SK-MEL-5 (cell line): Measurements from ENCODE around the gene PCDHGA9. TPM values are rescaled to one million over a fixed set of nuclear protein-coding genes. Genes with fewer than 3 reads are reported as not detected.
"Not testable (repeated sequence)": the region's sequence is repeated elsewhere in the genome, so short reads cannot be mapped to it uniquely, and the experiment has no call there.

Experiments used
- DNase-seq: peaks from one replicate; pipeline ENCODE4 v3.0.0-alpha.2; 2016; ENCODE audit warnings: low read depth, low spot score
- in situ Hi-C: cut with HindIII; loops from 2 replicates; pipeline ENCODE4 v1.10.0; 2016; ENCODE audit warnings: low sequenced_read_pairs, high pct_unique_total_duplicates, low pct_unique_long_range_greater_than_20kb
- total RNA-seq: library from RNA; depleted of rRNA; stranded (reverse); fragments of >200 nt; shearing (Covaris generic); gene quantifications from 2 replicates; pipeline ENCODE4 v1.2.3, GENCODE V29; 2014

Gene PCDHGA9
- total RNA-seq, 1 experiment from 2014 or later = 0.03 TPM

DNA sequence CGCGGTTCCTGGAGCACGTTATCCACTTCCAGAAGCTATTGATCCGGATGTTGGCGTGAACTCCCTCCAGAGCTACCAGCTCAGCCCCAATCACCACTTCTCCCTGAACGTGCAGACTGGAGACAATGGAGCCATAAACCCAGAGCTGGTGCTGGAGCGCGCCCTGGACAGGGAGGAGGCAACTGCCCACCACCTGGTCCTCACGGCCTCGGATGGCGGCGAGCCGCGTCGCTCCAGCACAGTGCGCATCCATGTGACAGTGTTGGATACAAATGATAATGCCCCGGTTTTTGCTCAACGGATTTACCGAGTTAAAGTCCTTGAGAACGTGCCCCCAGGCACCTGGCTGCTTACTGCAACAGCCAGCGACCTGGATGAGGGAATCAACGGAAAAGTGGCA, 809 bp downstream of the PCDHGA9 start:
- no peak for DNase-seq
- in situ Hi-C loops = no loop called here

DNA sequence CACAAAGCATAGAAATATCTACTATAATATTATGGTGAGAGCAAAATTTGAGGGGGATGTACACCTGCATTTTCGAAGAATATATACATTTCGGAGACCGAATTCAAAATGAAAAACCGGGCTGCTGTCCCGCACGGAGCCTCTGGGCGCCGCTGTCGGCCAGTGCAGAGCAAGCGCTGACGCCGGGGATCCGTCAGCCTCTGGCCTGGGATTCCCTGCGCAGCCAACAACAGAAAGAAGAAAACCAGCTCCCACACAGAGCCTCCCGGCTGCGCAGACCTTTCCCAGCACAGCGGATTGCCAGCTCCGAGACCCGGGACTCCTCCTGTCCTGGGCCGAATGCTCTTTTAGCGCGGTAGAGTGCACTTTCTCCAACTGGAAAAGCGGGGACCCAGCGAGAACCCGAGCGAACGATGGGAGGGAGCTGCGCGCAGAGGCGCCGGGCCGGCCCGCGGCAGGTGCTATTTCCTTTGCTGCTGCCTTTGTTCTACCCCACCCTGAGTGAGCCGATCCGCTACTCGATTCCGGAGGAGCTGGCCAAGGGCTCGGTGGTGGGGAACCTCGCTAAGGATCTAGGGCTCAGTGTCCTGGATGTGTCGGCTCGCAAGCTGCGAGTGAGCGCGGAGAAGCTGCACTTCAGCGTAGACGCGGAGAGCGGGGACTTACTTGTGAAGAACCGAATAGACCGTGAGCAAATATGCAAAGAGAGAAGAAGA, 5.4 kb downstream of the PCDHGA9 start, which contains the start of gene PCDHGB6:
PCDHGB6 (plus strand) TSS at position 232 of the 716 bp plus-strand sequence; CDS start at position 414, 182 bp downstream.
- in situ Hi-C loops, DNase-seq: not testable (repeated sequence)

GRCh38 chr5:141409598-141410306, 7.2 kb downstream of the PCDHGA9 start:
- DNase-seq = no peak
- in situ Hi-C loops = no loop called here

GRCh38 chr5:141411575-141411974, 9.0 kb downstream of the PCDHGA9 start:
- in situ Hi-C loops = no loop called here

DNA sequence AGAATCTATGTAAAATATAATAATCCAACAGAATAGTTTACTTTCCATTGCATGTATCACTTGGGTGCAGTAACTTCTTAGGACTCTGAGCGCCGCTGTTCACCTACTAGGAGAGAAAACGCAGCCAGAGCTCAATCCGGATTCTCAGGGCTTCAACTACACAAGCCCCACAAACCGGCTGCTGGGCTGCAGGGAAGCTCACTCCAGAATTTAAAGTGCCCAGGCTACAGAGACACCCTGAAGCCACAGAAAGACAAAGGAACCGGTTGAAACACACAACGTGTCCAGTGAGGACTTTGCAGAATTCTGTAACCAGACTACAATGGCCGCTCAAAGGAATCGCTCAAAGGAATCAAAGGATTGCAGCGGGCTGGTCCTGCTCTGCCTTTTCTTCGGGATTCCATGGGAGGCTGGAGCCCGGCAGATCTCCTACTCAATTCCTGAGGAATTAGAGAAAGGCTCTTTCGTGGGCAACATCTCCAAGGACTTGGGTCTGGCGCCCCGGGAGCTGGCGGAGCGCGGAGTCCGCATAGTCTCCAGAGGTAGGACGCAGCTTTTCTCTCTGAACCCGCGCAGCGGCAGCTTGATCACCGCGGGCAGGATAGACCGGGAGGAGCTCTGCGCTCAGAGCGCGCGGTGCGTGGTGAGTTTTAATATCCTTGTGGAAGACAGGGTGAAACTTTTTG, 10.4 kb downstream of the PCDHGA9 start, which contains the start of gene PCDHGA10:
PCDHGA10 (plus strand) TSS at position 134 of the 686 bp plus-strand sequence; CDS start at position 323, 189 bp downstream.
- in situ Hi-C loops = no loop called here
- DNase-seq = peak; percentile 52

More at GRCh38 chr5:141411575-141411974, 9.0 kb downstream of the PCDHGA9 start:
- no peak for DNase-seq

DNA sequence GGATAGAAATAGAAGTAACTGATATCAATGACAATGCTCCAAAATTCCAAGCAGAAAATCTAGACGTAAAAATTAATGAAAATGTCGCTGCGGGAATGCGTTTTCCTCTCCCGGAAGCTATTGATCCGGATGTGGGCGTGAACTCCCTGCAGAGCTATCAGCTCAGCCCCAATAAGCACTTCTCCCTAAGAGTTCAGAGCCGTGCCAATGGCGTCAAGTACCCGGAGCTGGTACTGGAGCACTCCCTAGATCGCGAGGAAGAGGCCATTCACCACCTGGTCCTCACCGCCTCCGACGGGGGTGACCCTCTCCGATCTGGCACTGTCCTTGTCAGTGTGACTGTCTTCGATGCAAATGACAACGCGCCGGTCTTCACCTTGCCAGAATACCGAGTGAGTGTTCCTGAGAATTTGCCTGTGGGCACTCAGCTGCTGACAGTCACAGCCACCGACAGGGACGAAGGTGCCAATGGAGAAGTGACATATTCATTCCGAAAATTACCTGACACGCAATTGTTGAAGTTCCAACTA, 11.0 kb downstream of the PCDHGA9 start:
- no peak for DNase-seq
- in situ Hi-C loops = no loop called here

GRCh38 chr5:141414548-141415274, 12.1 kb downstream of the PCDHGA9 start:
- in situ Hi-C loops, DNase-seq: not testable (repeated sequence)

DNA sequence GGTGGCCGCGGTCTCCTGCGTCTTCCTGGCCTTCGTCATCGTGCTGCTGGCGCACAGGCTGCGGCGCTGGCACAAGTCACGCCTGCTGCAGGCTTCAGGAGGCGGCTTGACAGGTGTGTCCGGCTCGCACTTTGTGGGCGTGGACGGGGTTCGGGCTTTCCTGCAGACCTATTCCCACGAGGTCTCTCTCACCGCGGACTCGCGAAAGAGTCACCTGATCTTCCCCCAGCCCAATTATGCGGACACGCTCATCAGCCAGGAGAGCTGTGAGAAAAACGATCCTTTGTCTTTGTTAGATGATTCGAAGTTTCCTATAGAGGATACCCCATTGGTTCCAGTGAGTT, 12.7 kb downstream of the PCDHGA9 start:
- DNase-seq, in situ Hi-C loops: not testable (repeated sequence)

GRCh38 chr5:141417494-141418172, 15.1 kb downstream of the PCDHGA9 start, which contains the start of gene PCDHGB7:
PCDHGB7 (plus strand) TSS chr5:141417677; CDS start chr5:141417860, 183 bp downstream.
- peak; percentile 82 for DNase-seq
- in situ Hi-C loops = not testable (repeated sequence)

DNA sequence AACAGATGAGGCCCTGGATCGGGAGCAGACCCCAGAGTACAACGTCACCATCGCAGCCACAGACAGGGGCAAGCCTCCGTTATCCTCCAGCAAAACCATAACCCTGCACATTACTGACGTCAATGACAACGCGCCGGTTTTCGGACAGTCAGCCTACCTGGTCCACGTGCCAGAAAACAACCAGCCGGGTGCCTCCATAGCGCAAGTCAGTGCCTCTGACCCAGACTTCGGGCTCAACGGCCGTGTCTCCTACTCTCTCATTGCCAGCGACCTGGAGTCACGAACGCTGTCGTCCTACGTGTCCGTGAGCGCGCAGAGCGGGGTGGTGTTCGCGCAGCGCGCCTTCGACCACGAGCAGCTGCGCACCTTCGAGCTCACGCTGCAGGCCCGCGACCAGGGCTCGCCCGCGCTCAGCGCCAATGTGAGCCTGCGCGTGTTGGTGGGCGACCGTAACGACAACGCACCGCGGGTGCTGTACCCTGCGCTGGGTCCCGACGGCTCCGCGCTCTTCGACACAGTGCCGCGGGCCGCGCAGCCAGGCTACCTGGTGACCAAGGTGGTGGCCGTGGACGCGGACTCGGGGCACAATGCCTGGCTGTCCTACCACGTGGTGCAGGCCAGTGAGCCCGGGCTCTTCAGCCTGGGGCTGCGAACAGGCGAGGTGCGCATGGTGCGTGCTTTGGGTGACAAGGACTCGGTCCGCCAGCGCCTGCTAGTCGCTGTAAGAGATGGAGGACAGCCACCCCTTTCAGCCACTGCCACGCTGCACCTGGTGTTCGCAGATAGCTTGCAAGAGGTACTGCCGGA, 16.7 kb downstream of the PCDHGA9 start:
- DNase-seq = no peak
- in situ Hi-C loops = no loop called here

DNA sequence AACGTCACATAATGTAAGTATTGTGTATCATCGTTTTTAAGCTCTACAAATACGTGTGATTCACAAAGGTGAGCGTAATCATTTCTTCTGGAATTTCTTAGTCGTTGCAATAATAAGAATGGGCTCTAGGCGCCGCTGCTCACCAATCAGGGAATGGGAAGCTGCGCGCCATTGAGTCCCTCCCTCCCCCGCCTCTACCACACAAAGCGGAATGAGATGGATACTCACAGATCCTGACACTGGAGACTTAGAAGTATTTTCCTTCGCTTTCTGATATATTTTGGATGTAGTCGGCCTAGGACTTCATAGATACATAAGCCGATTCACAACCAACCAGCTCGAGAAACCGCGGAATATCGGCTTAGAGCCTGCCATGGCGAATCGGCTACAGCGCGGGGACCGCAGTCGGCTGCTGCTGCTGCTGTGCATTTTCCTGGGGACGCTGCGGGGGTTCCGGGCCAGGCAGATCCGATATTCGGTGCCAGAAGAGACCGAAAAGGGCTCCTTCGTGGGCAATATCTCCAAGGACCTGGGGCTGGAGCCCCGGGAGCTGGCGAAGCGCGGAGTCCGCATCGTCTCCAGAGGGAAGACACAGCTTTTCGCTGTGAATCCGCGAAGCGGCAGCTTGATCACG, 18.4 kb downstream of the PCDHGA9 start, which contains the start of gene PCDHGA11:
PCDHGA11 (plus strand) TSS at position 197 of the 634 bp plus-strand sequence; CDS start at position 374, 177 bp downstream.
- DNase-seq = no peak
- in situ Hi-C loops = no loop called here

DNA sequence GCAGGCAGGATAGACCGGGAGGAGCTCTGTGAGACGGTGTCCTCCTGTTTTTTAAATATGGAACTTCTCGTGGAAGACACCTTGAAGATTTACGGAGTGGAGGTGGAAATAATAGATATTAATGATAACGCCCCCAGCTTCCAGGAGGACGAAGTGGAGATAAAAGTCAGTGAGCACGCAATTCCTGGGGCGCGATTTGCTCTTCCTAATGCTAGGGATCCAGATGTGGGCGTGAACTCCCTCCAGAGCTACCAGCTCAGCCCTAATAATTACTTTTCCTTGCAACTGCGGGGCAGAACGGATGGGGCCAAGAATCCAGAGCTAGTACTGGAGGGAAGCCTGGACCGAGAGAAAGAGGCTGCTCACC, 18.9 kb downstream of the PCDHGA9 start:
- DNase-seq = no peak
- in situ Hi-C loops = no loop called here

DNA sequence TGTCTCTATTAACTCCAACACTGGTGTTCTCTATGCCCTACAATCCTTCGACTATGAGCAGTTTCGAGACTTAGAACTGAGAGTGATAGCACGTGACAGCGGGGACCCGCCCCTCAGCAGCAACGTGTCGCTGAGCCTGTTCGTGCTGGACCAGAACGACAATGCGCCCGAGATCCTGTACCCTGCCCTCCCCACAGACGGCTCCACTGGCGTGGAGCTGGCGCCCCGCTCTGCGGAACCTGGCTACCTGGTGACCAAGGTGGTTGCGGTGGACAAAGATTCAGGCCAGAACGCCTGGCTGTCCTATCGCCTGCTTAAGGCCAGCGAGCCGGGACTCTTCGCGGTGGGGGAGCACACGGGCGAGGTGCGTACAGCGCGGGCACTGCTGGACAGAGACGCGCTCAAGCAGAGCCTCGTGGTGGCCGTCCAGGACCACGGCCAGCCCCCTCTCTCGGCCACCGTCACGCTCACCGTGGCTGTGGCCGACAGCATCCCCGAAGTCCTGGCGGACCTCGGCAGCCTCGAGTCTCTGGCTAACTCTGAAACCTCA, 20.2 kb downstream of the PCDHGA9 start:
- in situ Hi-C loops = no loop called here

GRCh38 chr5:141427783-141428426, 25.3 kb downstream of the PCDHGA9 start:
- in situ Hi-C loops = no loop called here
- DNase-seq = no peak

More for the DNA sequence above, 20.2 kb downstream of the PCDHGA9 start:
- DNase-seq = no peak
